HEK293 (cell line): ENCODE results near the gene IGFALS.

Experiments used
- BCL11A ChIP-seq: fragments of 450-650 bp; formaldehyde crosslinking; IDR thresholded peaks from 2 replicates; pipeline ENCODE4 v1.5.1; 2016; ENCODE audit warnings: low read depth, missing biosample characterization, missing genetic modification characterization
- FEZF1 ChIP-seq: fragments of 450-650 bp; formaldehyde crosslinking; IDR thresholded peaks from 2 replicates; pipeline ENCODE4 v1.5.1; 2016; ENCODE audit warnings: missing biosample characterization, missing genetic modification characterization
- HOXD13 ChIP-seq: sonication (generic); formaldehyde crosslinking; IDR thresholded peaks from 2 replicates; pipeline ENCODE4 v1.8.0; 2022; ENCODE audit warnings: missing genetic modification reagents, borderline replicate concordance
- KLF1 ChIP-seq: fragments of 450-650 bp; formaldehyde crosslinking; IDR thresholded peaks from 2 replicates; pipeline ENCODE4 v1.5.1; 2016; ENCODE audit warnings: missing biosample characterization, missing genetic modification characterization
- MZF1 ChIP-seq: fragments of 450-650 bp; formaldehyde crosslinking; IDR thresholded peaks from 2 replicates; pipeline ENCODE4 v1.5.1; 2017; ENCODE audit warnings: missing biosample characterization, missing genetic modification characterization, borderline replicate concordance
- SETDB1 ChIP-seq: IDR thresholded peaks from one replicate; pipeline ENCODE4 v1.6.1; 2017; ENCODE audit warnings: mild to moderate bottlenecking, low read length, moderate library complexity, mixed read lengths; ENCODE audit not compliant: insufficient read length
- ZBTB48 ChIP-seq: fragments of 450-650 bp; formaldehyde crosslinking; IDR thresholded peaks from 2 replicates; pipeline ENCODE4 v1.5.1; 2016; ENCODE audit warnings: missing biosample characterization, missing genetic modification characterization
- ZBTB49 ChIP-seq: fragments of 450-650 bp; formaldehyde crosslinking; IDR thresholded peaks from 2 replicates; pipeline ENCODE4 v1.5.1; 2016; ENCODE audit warnings: missing biosample characterization, missing genetic modification characterization, low read depth
- ZBTB8A ChIP-seq: fragments of 450-650 bp; formaldehyde crosslinking; IDR thresholded peaks from 2 replicates; pipeline ENCODE4 v1.5.1; 2016; ENCODE audit warnings: missing biosample characterization, missing genetic modification characterization
- ZFHX2 ChIP-seq: fragments of 450-650 bp; formaldehyde crosslinking; conservative IDR thresholded peaks from 2 replicates; pipeline ENCODE4 v1.5.1; 2016; ENCODE audit warnings: missing biosample characterization, missing genetic modification characterization
- ZFP37 ChIP-seq: fragments of 450-650 bp; formaldehyde crosslinking; IDR thresholded peaks from 2 replicates; pipeline ENCODE4 v1.5.1; 2016; ENCODE audit warnings: missing biosample characterization, missing genetic modification characterization
- ZNF114 ChIP-seq: fragments of 450-650 bp; formaldehyde crosslinking; IDR thresholded peaks from 2 replicates; pipeline ENCODE4 v1.5.0; 2017; ENCODE audit warnings: missing biosample characterization, missing genetic modification characterization
- ZNF155 ChIP-seq: fragments of 450-650 bp; formaldehyde crosslinking; IDR thresholded peaks from 2 replicates; pipeline ENCODE4 v1.5.1; 2016; ENCODE audit warnings: missing biosample characterization, missing genetic modification characterization
- ZNF202 ChIP-seq: fragments of 450-650 bp; formaldehyde crosslinking; IDR thresholded peaks from 2 replicates; pipeline ENCODE4 v1.5.1; 2016; ENCODE audit warnings: missing biosample characterization, missing genetic modification characterization, borderline replicate concordance
- ZNF23 ChIP-seq: fragments of 450-650 bp; formaldehyde crosslinking; IDR thresholded peaks from 2 replicates; pipeline ENCODE4 v1.5.1; 2016; ENCODE audit warnings: missing biosample characterization, missing genetic modification characterization, borderline replicate concordance
- ZNF292 ChIP-seq: fragments of 450-650 bp; formaldehyde crosslinking; IDR thresholded peaks from 2 replicates; pipeline ENCODE4 v1.5.1; 2016; ENCODE audit warnings: low read depth, missing biosample characterization, missing genetic modification characterization, borderline replicate concordance
- ZNF302 ChIP-seq: fragments of 450-650 bp; formaldehyde crosslinking; IDR thresholded peaks from 2 replicates; pipeline ENCODE4 v1.5.1; 2016; ENCODE audit warnings: missing biosample characterization, missing genetic modification characterization, low read depth
- ZNF37A ChIP-seq: fragments of 450-650 bp; IDR thresholded peaks from 2 replicates; pipeline ENCODE4 v1.5.1; 2018; ENCODE audit warnings: missing biosample characterization, missing genetic modification characterization
- ZNF571 ChIP-seq: fragments of 450-650 bp; formaldehyde crosslinking; IDR thresholded peaks from 2 replicates; pipeline ENCODE4 v1.5.0; 2017; ENCODE audit warnings: missing biosample characterization, missing genetic modification characterization
- ZNF610 ChIP-seq: fragments of 450-650 bp; formaldehyde crosslinking; IDR thresholded peaks from 2 replicates; pipeline ENCODE4 v1.5.1; 2016; ENCODE audit warnings: missing biosample characterization, missing genetic modification characterization, borderline replicate concordance
- ZNF639 ChIP-seq: fragments of 450-650 bp; formaldehyde crosslinking; IDR thresholded peaks from 2 replicates; pipeline ENCODE4 v1.5.1; 2016; ENCODE audit warnings: missing biosample characterization, missing genetic modification characterization
- ZNF645 ChIP-seq: fragments of 450-650 bp; formaldehyde crosslinking; IDR thresholded peaks from 2 replicates; pipeline ENCODE4; 2016; ENCODE audit warnings: missing biosample characterization, missing genetic modification characterization
- ZSCAN16 ChIP-seq: fragments of 450-650 bp; formaldehyde crosslinking; IDR thresholded peaks from 2 replicates; pipeline ENCODE4 v1.5.1; 2016; ENCODE audit warnings: missing biosample characterization, missing genetic modification characterization
- TF ChIP-seq, protein P1 (sequence below): fragments of 450-650 bp; formaldehyde crosslinking; IDR thresholded peaks from 2 replicates; pipeline ENCODE4 v1.5.1; 2016; ENCODE audit warnings: missing biosample characterization, missing genetic modification characterization
- TF ChIP-seq, protein P2 (sequence below): fragments of 450-650 bp; formaldehyde crosslinking; IDR thresholded peaks from 2 replicates; pipeline ENCODE4 v1.5.1; 2016; ENCODE audit warnings: missing biosample characterization, missing genetic modification characterization
- TF ChIP-seq, protein P3 (sequence below): fragments of 450-650 bp; formaldehyde crosslinking; IDR thresholded peaks from 2 replicates; pipeline ENCODE4 v1.5.1; 2016; ENCODE audit warnings: missing biosample characterization, missing genetic modification characterization

IGFALS gene

DNA sequence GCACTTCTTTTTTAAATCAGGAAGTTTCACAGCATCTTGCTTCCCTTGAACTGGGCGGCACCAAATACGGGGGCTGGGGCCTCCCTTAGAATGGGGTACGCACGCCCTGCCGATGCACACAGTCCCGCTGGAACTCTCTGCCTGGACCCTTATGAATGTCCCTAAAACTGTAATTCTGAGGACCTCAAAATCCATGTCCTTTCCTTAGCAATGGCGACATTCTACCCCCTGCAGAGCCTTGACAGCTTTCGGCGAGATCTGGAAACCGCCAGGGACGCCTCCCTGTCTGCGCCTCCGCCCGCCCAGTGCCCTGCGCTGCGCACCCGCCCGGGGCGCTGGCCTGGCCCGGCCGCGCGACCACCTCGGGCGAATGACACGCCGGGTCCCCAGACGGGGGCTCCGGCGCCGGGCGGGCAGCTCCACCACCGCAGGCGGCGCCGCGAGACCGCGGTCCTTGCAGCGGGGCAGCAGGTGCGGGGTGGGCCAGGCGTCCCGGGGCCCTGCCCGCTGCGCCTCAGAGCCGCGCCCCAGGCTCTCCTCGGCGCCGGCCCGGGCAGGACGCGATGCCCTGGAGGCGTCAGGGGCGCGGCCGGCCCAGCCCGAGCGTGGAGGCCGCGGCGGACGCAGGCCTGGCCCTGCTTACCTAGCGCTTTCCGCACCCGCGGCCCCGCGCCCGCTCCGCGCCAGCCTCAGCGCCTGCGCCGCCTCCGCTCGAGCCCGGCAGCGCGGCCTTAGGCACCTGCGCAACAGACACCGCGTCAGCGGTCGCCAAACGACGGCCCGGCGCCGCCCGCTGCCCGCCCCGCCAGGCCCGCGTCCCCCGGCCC lies 32.6 kb upstream of the IGFALS start (continued):
- TF ChIP-seq ZBTB8A (tag by site-specific recombination) (peak; percentile 57), ZNF610 (tag by site-specific recombination) (no peak), SETDB1 (no peak), BCL11A (tag by site-specific recombination) (no peak), ZNF292 (tag by site-specific recombination) (no peak), ZFHX2 (tag by site-specific recombination) (no peak), ZBTB48 (tag by site-specific recombination) (no peak), ZNF571 (tag by site-specific recombination) (no peak), HOXD13 (CRISPR knock-in tag) (no peak), ZNF639 (no peak), ZSCAN16 (tag by site-specific recombination) (no peak), ZFP37 (tag by site-specific recombination) (no peak), ZBTB49 (tag by site-specific recombination) (no peak), ZNF23 (no peak), MZF1 (tag by site-specific recombination) (no peak), ZNF202 (tag by site-specific recombination) (no peak), ZNF155 (no peak), FEZF1 (tag by site-specific recombination) (no peak), ZNF645 (no peak), ZNF114 (tag by site-specific recombination) (no peak), ZNF302 (tag by site-specific recombination) (no peak), KLF1 (tag by site-specific recombination) (0 out of 2 replicates have a peak, but pooled peaks have one; percentile 24), ZNF37A (tag by site-specific recombination) (no peak)
- TF ChIP-seq, protein P1, sequence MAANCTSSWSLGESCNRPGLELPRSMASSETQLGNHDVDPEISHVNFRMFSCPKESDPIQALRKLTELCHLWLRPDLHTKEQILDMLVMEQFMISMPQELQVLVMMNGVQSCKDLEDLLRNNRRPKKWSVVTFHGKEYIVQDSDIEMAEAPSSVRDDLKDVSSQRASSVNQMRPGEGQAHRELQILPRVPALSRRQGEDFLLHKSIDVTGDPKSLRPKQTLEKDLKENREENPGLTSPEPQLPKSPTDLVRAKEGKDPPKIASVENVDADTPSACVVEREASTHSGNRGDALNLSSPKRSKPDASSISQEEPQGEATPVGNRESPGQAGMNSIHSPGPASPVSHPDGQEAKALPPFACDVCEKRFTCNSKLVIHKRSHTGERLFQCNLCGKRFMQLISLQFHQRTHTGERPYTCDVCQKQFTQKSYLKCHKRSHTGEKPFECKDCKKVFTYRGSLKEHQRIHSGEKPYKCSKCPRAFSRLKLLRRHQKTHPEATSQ (tag by site-specific recombination): no peak
- TF ChIP-seq, protein P2, sequence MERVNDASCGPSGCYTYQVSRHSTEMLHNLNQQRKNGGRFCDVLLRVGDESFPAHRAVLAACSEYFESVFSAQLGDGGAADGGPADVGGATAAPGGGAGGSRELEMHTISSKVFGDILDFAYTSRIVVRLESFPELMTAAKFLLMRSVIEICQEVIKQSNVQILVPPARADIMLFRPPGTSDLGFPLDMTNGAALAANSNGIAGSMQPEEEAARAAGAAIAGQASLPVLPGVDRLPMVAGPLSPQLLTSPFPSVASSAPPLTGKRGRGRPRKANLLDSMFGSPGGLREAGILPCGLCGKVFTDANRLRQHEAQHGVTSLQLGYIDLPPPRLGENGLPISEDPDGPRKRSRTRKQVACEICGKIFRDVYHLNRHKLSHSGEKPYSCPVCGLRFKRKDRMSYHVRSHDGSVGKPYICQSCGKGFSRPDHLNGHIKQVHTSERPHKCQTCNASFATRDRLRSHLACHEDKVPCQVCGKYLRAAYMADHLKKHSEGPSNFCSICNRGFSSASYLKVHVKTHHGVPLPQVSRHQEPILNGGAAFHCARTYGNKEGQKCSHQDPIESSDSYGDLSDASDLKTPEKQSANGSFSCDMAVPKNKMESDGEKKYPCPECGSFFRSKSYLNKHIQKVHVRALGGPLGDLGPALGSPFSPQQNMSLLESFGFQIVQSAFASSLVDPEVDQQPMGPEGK: no peak
- TF ChIP-seq, protein P3, sequence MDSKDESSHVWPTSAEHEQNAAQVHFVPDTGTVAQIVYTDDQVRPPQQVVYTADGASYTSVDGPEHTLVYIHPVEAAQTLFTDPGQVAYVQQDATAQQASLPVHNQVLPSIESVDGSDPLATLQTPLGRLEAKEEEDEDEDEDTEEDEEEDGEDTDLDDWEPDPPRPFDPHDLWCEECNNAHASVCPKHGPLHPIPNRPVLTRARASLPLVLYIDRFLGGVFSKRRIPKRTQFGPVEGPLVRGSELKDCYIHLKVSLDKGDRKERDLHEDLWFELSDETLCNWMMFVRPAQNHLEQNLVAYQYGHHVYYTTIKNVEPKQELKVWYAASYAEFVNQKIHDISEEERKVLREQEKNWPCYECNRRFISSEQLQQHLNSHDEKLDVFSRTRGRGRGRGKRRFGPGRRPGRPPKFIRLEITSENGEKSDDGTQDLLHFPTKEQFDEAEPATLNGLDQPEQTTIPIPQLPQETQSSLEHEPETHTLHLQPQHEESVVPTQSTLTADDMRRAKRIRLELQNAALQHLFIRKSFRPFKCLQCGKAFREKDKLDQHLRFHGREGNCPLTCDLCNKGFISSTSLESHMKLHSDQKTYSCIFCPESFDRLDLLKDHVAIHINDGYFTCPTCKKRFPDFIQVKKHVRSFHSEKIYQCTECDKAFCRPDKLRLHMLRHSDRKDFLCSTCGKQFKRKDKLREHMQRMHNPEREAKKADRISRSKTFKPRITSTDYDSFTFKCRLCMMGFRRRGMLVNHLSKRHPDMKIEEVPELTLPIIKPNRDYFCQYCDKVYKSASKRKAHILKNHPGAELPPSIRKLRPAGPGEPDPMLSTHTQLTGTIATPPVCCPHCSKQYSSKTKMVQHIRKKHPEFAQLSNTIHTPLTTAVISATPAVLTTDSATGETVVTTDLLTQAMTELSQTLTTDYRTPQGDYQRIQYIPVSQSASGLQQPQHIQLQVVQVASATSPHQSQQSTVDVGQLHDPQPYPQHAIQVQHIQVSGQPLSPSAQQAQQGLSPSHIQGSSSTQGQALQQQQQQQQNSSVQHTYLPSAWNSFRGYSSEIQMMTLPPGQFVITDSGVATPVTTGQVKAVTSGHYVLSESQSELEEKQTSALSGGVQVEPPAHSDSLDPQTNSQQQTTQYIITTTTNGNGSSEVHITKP (tag by site-specific recombination): no peak
